Myocyte (in vitro differentiated cells): ENCODE measurements around the gene SERPINF2. TPM values are rescaled to one million over a fixed set of nuclear protein-coding genes. Genes with fewer than 3 reads are reported as not detected.
"Not testable (repeated sequence)": the region's sequence is repeated elsewhere in the genome, so short reads cannot be mapped to it uniquely, and the experiment has no call there.

Experiments used
- DNase-seq: peaks from one replicate; pipeline ENCODE4 v3.0.0-alpha.2; 2012; ENCODE audit warnings: low read depth
- total RNA-seq: library from RNA; depleted of rRNA; stranded (reverse); fragments of >200 nt; gene quantifications from 2 replicates; pipeline ENCODE4 v1.2.3, GENCODE V29; 2014

SERPINF2 gene
- total RNA-seq, 1 donor from 2014 or later: 0.67 TPM

DNA sequence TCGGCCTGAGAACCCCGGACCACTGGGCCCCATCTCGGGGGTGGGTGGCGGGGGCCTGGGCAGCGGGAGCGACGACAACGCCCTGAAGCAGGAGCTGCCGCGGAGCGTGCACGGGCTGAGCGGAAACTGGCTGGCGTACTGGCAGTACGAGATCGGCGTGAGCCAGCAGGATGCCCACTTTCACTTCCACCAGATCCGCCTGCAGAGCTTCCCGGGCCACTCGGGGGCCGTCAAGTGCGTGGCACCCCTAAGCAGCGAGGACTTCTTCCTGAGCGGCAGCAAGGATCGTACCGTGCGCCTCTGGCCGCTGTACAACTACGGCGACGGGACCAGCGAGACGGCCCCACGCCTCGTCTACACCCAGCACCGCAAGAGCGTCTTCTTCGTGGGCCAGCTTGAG is 8.9 kb upstream of the SERPINF2 start:
- no peak for DNase-seq

DNA sequence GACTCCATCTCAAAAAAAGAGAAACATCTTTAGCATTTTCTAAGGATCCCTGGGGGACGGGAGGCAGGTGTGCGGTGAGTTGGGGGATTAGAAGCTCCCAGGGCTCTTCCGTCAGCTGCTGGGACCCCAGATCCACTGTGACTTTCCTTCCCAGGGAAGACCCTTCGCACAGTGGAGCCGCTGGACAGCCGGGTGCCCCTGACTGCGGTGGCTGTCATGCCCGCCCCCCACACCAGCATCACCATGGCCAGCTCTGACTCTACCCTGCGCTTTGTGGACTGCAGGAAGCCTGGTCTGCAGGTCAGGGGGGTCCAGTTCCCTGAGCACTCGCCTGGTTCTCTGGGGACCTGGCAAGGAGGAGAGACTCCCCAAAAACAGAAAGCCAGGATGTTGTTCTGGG is 7.3 kb upstream of the SERPINF2 start:
- no peak for DNase-seq

- no peak for DNase-seq
Measured at GRCh38 chr17:1735834-1736347, 6.8 kb upstream of the SERPINF2 start.

- peak; percentile 69 for DNase-seq
Measured at GRCh38 chr17:1736348-1737281, 6.1 kb upstream of the SERPINF2 start.

DNA sequence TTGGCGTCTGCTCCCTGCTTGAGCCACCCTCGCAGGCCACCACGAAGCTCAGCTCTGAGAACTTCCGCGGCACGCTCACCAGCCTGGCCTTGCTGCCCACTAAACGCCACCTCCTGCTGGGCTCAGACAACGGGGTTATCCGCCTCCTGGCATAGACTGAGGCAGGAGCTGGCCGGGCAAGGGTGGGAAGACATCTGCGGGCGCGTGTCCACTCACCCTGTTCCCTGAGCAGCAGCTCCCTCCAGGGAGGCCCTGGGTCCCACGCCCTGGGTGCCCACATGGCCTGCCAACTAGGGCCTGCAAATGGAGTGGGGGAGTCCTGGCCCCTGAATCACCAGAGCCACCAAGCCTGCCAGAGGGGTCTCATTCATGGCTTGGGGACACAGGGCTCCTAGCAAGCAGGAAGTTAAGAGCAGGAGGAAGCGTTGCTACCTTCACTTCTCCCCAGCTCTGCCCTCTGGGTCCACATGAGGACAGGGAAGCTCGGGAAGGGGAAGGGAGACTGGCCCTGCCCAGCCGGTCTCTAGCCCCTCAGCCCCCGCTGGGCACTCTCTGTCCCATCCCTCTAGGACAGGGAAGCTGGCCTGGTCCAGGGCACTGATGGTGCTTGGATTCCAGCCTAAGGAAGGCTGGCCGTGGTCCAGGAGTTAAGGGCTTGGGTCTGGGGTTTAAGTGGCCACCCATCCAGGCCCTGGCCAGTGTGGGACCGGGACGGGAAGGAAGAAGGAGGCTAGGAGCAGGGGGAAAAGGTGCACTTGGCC is 5.0 kb upstream of the SERPINF2 start:
- DNase-seq: no peak

DNA sequence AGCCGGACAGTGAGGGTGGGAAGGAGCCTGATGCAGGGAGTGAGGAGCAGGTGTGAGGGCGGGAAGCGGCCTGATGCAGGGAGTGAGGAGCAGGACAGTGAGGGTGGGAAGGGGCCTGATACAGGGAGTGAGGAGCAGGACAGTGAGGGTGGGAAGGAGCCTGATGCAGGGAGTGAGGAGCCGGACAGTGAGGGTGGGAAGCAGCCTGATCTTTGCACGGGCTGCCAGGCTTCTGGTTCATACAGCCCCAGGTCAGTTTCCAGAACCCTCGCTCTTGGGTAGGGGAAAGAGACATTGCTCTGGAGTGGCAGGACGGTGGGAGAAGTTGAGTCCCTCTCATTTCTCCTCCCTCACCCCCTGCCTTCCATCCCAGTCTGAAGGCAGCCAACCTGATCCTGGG is 772 bp upstream of the SERPINF2 start:
- DNase-seq: not testable (repeated sequence)

DNA sequence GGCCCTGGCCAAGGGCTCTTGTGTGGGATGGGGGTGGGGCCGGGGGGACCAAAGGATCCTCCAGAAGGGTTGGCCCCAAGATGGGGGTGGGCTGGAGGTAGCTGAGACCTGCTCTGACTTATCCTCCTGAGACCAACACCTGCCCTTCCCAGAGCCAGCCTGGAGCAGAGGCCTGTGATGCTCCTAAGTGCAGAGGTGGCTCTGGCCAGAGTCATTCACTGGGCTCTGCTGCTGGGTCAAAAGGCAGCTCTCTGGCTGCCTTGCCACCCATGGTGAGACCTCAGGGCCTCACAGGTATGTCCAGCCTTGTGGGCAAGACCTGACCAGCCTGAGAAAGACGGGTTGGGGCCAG is 393 bp downstream of the SERPINF2 start:
- no peak for DNase-seq

DNA sequence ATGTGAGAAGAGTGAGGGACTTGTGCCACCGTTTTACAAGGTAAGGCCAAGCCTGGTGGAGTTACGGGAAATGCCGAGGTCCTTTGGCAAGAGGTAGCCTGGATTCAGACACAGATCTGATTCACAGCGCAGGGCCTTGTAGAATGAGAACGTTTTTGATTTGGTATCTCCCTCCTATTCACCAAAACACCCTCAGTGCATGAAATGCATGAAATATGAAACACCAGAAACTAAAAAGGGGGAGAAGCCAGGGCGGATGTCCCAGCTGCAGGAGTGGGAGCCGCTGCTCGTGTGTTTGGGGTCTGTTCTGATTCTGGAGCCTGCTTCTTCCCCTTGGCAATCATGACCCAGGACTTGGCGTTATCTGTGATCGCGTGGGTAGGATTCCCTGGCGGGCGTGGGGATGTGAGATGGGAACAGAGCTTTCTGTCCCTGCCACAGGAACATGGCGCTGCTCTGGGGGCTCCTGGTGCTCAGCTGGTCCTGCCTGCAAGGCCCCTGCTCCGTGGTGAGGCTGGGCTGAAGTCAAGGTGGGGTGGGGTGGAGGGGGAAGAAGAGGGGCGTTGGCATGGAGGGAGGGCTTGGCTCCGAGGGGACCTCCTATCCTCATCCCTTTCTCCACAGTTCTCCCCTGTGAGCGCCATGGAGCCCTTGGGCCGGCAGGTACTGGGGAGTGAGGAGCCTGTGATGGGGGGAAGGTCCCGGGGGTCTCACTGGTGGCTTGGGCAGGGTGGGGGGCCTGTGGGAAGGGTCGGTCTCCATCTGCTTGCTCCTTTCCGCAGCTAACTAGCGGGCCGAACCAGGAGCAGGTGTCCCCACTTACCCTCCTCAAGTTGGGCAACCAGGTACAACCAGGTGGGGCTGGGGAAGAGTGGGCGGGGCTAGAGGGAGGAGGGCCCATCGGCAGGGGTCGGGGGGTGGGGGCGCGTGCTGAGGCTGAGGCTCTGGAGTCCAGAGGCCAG is 2.2 kb downstream of the SERPINF2 start:
- DNase-seq: no peak

GRCh38 chr17:1745513-1746020 is 2.9 kb downstream of the SERPINF2 start:
- no peak for DNase-seq

DNA sequence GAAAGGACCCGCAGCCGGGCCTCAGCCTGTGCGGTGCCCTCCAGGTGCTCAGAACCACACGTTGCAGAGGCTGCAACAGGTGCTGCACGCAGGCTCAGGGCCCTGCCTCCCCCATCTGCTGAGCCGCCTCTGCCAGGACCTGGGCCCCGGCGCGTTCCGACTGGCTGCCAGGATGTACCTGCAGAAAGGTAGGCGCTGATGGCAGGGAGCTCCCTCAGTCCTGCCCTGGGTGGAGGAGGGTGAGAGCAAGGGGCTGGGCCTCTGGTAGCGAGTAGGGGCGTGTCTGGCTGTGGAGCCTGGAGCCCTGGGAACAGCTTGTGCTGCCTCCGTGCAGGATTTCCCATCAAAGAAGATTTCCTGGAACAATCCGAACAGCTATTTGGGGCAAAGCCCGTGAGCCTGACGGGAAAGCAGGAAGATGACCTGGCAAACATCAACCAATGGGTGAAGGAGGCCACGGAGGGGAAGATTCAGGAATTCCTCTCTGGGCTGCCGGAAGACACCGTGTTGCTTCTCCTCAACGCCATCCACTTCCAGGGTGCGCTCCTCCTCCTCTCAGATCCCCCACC is 4.4 kb downstream of the SERPINF2 start:
- DNase-seq: no peak

GRCh38 chr17:1750628-1751027 is 8.0 kb downstream of the SERPINF2 start:
- DNase-seq: no peak

DNA sequence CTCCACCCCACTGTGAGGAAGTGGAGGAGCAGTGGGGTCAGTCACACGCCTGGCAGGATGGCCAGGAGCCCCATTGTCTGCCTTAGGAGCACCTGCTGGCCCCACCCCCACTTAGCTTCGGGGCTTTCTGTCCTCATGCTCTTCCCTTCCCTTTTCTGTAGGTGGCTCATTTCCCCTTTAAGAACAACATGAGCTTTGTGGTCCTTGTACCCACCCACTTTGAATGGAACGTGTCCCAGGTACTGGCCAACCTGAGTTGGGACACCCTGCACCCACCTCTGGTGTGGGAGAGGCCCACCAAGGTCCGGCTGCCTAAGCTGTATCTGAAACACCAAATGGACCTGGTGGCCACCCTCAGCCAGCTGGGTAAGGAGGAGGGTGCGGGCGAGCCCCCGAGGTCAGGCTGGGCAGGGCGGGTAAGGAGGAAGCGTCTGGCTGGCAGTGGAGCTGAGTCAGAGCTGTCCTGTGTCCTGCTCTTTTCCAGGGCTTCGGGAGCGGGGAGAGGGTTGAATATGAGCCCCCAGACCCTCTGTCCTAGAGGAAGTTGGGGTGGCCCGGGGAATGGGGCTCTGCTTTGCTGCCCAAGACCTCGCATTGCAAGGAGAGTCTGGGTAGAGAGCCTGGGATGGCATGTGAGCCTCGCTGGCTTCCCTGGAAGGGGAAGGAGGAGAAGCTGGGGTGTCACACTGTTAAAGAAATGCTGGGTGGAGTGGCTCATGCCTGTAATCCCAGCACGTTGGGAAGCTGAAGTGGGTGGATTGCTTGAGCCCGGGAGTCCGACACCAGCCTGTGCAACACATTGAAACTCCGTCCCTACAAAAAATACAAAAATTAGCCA is 10.0 kb downstream of the SERPINF2 start:
- DNase-seq: peak; percentile 46

- no peak for DNase-seq
Measured at GRCh38 chr17:1753767-1754429, 11.2 kb downstream of the SERPINF2 start.

DNA sequence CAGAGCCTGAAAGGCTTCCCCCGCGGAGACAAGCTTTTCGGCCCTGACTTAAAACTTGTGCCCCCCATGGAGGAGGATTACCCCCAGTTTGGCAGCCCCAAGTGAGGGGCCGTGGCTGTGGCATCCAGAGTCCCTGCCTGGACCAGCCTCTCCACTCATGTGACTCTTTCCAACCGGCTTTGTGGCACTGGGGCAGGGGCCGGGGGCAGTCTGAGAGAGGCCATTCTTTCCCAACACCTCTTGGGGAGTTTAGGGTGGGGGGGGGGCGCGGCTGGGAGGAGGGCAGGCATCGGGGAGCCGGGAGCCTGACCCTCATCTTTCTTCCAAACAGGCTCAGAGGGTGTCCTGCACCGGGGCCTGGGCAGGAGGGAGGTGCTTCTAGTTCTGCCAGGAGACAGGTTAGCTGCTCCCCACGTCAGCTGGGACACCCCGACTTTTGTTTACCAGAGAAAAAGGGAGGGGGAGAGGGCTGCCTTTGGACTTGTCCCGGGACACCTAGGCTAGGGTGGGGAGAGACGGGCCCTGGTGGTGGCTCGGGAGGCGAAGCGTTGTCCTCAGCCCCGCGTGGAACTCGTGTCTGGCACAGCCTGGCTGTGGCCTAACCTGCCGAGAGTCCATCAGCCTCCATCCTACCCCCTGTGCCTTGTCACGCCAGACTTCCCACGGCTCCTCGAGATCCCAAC is 11.9 kb downstream of the SERPINF2 start:
- no peak for DNase-seq

DNA sequence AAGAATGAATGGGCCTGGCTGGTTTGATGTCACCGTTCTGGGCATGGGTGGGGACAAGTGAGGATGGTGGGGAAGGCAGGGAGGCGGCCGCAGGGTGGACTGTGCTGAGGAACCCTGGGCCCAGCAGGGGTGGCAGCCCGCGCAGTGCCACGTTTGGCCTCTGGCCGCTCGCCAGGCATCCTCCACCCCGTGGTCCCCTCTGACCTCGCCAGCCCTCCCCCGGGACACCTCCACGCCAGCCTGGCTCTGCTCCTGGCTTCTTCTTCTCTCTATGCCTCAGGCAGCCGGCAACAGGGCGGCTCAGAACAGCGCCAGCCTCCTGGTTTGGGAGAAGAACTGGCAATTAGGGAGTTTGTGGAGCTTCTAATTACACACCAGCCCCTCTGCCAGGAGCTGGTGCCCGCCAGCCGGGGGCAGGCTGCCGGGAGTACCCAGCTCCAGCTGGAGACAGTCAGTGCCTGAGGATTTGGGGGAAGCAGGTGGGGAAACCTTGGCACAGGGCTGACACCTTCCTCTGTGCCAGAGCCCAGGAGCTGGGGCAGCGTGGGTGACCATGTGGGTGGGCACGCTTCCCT is 12.7 kb downstream of the SERPINF2 start:
- no peak for DNase-seq

DNA sequence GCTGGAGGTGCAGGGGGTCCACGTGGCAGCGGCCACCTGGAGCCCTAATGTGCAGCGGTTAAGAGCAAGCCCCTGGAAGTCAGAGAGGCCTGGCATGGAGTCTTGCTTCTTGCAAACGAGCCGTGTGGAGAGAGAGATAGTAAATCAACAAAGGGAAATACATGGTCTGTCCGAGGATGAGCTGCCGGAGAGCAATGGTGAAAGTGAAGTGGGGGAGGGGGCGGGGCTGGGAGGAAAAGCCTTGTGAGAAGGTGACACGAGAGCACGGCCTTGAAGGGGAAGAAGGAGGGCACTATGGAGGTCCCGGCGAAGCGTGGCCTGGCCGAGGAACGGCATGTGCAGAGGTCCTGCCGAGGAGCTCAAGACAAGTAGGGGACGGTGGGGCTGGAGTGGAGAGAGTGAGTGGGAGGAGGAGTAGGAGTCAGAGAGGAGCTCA is 13.2 kb downstream of the SERPINF2 start:
- no peak for DNase-seq

DNA sequence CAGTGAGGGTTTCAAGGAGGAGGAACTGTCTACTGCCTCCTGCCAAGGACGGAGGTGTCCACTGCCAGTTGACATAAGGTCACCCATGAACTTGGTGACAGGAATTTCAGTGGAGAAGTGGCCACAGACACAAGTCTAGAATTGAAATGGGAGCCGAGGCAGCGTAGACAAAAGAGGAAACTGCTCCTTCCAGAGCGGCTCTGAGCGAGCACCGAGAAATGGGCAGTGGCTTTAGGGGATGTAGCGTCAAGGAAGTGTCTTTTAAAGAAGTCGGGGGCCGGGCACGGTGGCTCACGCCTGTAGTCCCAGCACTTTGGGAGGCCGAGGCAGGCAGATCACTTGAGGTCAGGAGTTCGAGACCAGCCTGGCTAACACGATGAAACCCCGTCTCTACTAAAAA is 16.1 kb downstream of the SERPINF2 start:
- no peak for DNase-seq

DNA sequence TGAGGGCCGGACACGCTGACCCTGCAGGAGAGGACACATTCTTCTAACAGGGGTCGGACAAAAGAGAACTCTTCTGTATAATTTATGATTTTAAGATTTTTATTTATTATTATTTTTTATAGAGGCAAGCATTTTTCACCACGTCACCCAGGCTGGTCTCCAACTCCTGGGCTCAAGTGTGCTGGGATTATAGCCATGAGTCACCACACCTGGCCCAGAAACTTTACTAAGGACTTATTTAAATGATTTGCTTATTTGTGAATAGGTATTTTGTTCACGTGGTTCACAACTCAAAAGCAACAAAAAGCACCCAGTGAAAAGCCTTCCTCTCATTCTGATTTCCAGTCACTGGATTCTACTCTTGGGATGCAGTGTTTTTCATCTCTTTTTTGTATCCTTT is 16.9 kb downstream of the SERPINF2 start:
- DNase-seq: no peak
